Fibroblast of the aortic adventitia (primary cell): Measurements from ENCODE around the gene CRACDL. TPM values are rescaled to one million over a fixed set of nuclear protein-coding genes. Genes with fewer than 3 reads are reported as not detected.

ENCODE experiments used
- DNase-seq: peaks from one replicate; pipeline ENCODE4 v3.0.0-alpha.2; 2010; ENCODE audit warnings: low read depth
- H3K4me3 ChIP-seq: 2 replicates; pipeline ENCODE4 v1.5.1; 2011; ENCODE audit warnings: low read depth, mild to moderate bottlenecking, control low read depth, low read length, moderate library complexity
- total RNA-seq: library from RNA; depleted of rRNA; stranded (reverse); fragments of >200 nt; gene quantifications from 2 replicates; pipeline ENCODE4 v1.2.3, GENCODE V29; 2012; ENCODE audit warnings: low replicate concordance
- TF ChIP-seq, protein P1 (sequence below): IDR thresholded peaks from 2 replicates; pipeline ENCODE4 v1.5.1; 2011; ENCODE audit warnings: mild to moderate bottlenecking, low read length, control low read depth, inconsistent platforms; ENCODE audit not compliant: insufficient read depth

Gene CRACDL
- total RNA-seq, 1 donor: not detected

DNA sequence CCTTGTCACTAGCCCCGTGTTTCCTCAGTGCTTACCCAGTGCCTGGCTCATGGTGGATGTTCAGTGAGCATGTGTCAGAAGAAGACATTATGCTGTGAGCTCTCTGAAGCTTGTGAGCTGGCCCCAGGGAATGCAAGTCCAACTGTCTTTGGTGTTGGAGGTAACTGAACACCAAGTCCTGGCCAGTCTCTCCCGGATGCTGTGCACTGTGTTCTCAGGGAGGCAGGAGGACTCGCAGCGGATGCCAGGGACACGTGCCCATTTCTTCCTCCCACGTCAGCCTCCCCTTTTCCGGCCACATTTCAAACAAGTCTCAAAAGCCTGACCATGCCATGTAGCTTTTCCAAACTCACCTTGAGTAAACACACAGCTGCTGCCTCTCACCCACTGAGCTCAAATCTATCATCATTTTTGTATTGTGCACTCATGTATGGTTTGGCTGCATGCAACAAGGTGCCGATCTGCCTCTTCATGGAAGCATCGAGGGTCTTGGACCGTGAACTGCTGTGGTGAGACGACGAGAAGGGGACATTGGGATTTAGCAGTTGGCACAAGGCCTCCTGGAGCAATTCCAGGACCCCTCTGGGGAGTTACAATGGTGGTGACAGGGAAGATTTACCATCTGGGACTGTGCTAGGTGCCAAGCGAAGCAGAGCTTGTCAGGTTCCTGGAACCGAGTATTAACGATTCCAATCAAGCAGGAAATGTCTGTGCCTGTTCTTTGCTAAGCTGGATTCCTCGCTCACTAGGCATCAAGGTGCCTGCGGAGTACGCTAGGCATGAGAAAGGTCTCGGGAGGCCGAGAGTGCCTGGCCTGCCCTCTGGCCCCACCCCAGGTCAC is 160.7 kb downstream of the CRACDL start:
- no peak for DNase-seq
- H3K4me3 ChIP-seq: no peak overlapping the region
- TF ChIP-seq, protein P1, sequence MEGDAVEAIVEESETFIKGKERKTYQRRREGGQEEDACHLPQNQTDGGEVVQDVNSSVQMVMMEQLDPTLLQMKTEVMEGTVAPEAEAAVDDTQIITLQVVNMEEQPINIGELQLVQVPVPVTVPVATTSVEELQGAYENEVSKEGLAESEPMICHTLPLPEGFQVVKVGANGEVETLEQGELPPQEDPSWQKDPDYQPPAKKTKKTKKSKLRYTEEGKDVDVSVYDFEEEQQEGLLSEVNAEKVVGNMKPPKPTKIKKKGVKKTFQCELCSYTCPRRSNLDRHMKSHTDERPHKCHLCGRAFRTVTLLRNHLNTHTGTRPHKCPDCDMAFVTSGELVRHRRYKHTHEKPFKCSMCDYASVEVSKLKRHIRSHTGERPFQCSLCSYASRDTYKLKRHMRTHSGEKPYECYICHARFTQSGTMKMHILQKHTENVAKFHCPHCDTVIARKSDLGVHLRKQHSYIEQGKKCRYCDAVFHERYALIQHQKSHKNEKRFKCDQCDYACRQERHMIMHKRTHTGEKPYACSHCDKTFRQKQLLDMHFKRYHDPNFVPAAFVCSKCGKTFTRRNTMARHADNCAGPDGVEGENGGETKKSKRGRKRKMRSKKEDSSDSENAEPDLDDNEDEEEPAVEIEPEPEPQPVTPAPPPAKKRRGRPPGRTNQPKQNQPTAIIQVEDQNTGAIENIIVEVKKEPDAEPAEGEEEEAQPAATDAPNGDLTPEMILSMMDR: no peak

DNA sequence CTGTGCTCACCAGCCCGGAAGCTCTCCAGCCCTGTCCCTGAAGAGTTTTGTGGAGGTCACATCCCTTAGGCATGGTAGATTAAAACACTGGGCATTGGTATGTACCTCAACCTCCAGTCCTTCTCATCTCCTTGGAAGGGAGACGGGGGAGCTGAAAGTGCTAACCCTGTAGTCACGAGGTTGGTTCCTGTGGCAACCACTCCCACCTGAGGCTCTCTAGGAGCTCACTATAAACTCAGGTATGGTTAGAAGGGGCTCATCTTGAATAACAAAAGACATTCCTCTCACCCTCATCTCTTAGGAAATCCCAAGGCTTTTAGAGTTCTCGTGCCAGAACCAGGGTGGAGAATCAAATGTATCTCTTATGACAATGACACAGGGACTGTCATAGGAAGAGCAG is 162.1 kb downstream of the CRACDL start:
- no peak for DNase-seq
- TF ChIP-seq, protein P1: no peak
- H3K4me3 ChIP-seq: no peak overlapping the region

DNA sequence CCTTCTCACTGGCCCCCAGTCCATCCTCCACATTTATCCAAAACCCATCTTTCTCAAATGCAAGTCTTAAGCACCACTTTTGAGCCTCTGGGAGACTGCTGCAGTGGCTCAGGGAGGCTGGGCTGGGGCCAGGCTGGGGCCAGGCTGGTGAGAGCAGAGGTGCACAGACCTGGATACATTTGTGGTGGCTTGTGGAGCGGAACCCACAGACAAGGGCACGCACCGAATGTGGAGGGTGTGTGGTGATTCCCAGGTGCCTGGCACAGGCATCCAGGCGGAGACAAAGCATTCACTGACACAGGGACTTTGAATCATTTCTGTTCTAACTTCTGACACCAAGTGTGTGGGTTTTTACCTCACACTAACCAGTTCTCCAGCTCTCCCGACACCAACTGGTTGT is 162.9 kb downstream of the CRACDL start:
- no peak for DNase-seq
- H3K4me3 ChIP-seq: no peak overlapping the region
- TF ChIP-seq, protein P1: no peak

DNA sequence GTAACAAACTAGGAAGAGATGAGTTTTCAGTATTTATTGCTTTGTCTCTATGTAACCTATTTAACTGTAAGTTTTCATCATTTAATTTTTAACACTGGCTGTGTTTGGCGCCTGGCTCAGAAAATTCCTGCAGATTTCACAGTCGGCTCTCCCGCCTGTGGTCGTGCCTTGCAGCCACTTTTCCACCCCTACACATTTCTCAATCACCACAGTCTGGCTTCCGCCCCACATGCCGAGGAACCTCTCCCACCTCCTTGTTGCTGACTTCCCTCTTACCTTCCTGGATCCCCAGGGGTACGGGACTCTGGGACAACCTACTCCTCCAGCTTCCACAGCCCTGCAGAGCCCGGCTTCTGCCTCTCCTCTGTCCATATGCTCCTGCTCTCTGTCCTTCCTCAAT is 163.5 kb downstream of the CRACDL start:
- no peak overlapping the region for H3K4me3 ChIP-seq
- TF ChIP-seq, protein P1: no peak
- no peak for DNase-seq

DNA sequence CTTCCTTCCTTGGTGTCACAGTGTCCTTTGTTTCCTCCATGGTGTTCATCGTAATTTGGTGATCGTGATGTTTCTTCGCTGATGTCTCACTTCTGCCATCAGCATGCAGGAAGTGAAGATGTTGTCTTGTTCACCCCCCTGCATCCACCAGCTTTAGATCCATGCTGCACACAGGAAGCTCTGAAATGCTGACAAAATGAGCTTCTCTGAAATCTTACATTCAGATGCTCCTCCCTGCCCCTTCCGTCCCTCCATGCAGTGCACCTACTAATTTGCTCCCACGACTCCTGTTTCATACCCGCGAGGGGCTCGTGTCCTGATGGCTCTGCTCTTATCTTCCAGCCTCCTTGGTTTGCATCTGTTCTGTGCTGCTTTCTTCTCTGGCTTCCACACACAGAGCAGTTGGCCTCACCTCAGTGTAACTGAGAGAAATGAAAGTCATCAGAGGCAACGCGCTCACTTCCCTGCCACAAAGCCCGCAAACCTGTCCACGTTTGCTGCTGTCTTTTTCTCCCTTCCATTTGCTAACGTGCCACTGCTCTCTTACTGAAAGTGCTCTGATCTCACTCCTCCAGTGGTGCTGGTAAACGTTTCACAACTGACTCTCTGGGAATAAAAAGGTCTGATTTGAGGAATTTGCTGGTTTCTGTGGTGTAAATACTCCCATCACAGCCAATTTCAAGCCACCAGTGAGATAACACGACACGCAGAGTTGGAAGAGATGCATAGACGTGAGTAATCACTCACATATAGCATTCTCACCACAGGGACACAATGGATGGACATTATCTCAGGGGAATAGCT is 164.1 kb downstream of the CRACDL start:
- no peak overlapping the region for H3K4me3 ChIP-seq
- peak; percentile 82 for DNase-seq
- TF ChIP-seq, protein P1: no peak

DNA sequence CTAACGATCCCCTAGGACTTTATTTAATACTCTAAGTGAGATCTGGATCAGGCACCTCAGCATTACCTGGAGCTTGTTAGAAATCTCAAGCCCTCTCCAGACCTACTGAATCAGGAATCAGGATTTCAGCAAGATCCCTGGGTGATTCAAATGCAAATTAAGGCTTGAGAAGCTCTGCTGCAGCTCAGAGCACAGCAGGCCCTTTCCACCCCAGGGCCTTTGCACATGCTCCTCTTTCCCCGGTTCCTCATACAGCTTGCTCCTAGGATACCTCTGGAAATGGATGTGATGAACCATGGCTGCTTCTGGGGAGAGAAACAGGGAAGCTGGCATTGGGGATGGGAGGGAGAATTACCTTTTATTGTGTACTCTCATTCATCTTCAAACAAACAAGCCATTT is 164.8 kb downstream of the CRACDL start:
- TF ChIP-seq, protein P1: no peak
- H3K4me3 ChIP-seq: no peak overlapping the region
- DNase-seq: no peak
